ENCODE data around the gene CALHM5. TPM values are rescaled to one million over a fixed set of nuclear protein-coding genes. Genes with fewer than 3 reads are reported as not detected.

CALHM5 gene
- total RNA-seq, 4 donors from 2014 or later, result 1.8 to 2.9 (median 2.4) TPM

GRCh38 chr6:116533233-116533957 lies 22.0 kb downstream of the CALHM5 start:
- H3K27me3 ChIP-seq, result no peaks in the 10 kb centered on the region
- no peak for DNase-seq
- no peaks in the 10 kb centered on the region for H3K36me3 ChIP-seq
- no peaks in the 10 kb centered on the region for H3K4me1 ChIP-seq
- intact Hi-C loops (cut with DNase I; ENCODE audit: low total_unique reads), result no loop called here
- H3K9me3 ChIP-seq, result no peaks in the 10 kb centered on the region
- no peak for TF ChIP-seq CTCF (IDR thresholded peaks at IDR 0.05)
- no peak for TF ChIP-seq POLR2A (IDR thresholded peaks at IDR 0.05)
- H3K4me3 ChIP-seq, result no peak overlapping the region
- H3K27ac ChIP-seq, result no peak overlapping the region

GRCh38 chr6:116535109-116535508 lies 23.7 kb downstream of the CALHM5 start:
- H3K4me3 ChIP-seq, result no peak overlapping the region
- no peaks in the 10 kb centered on the region for H3K4me1 ChIP-seq
- no peaks in the 10 kb centered on the region for H3K36me3 ChIP-seq
- H3K27me3 ChIP-seq, result no peaks in the 10 kb centered on the region
- intact Hi-C loops (cut with DNase I; ENCODE audit: low total_unique reads), result no loop called here
- H3K27ac ChIP-seq, result no peak overlapping the region
- DNase-seq, result no peak
- H3K9me3 ChIP-seq, result no peaks in the 10 kb centered on the region
- TF ChIP-seq POLR2A (IDR thresholded peaks at IDR 0.05) (no peak), CTCF (IDR thresholded peaks at IDR 0.05) (no peak)

- Histone ChIP-seq H3K27ac (no peak overlapping the region), H3K9me3 (no peaks in the 10 kb centered on the region), H3K4me3 (no peak overlapping the region), H3K36me3 (no peaks in the 10 kb centered on the region), H3K4me1 (no peaks in the 10 kb centered on the region), H3K27me3 (no peaks in the 10 kb centered on the region)
- intact Hi-C loops (cut with DNase I; ENCODE audit: low total_unique reads), result no loop called here
- no peak for DNase-seq
- TF ChIP-seq POLR2A (IDR thresholded peaks at IDR 0.05) (no peak), CTCF (IDR thresholded peaks at IDR 0.05) (peak; percentile 48 to 67 (median 54))
Measured at GRCh38 chr6:116536216-116536621, 24.8 kb downstream of the CALHM5 start.

GRCh38 chr6:116542426-116542825 lies 31.0 kb downstream of the CALHM5 start:
- Histone ChIP-seq H3K4me3 (no peak overlapping the region), H3K27ac (no peak overlapping the region), H3K4me1 (no peaks in the 10 kb centered on the region), H3K9me3 (no peaks in the 10 kb centered on the region), H3K27me3 (no peaks in the 10 kb centered on the region), H3K36me3 (no peaks in the 10 kb centered on the region)
- TF ChIP-seq CTCF (IDR thresholded peaks at IDR 0.05), result no peak
- no peak for TF ChIP-seq POLR2A (IDR thresholded peaks at IDR 0.05)
- intact Hi-C loops (cut with DNase I; ENCODE audit: low total_unique reads), result no loop called here
- DNase-seq, result no peak

GRCh38 chr6:116543149-116543548 lies 31.7 kb downstream of the CALHM5 start:
- no peak overlapping the region for H3K27ac ChIP-seq
- no peaks in the 10 kb centered on the region for H3K36me3 ChIP-seq
- no peak for DNase-seq
- H3K9me3 ChIP-seq, result no peaks in the 10 kb centered on the region
- no peaks in the 10 kb centered on the region for H3K27me3 ChIP-seq
- no peaks in the 10 kb centered on the region for H3K4me1 ChIP-seq
- H3K4me3 ChIP-seq, result no peak overlapping the region
- intact Hi-C loops (cut with DNase I; ENCODE audit: low total_unique reads), result no loop called here
- TF ChIP-seq POLR2A (IDR thresholded peaks at IDR 0.05), result no peak
